ENCODE measurements around the gene CRYBG1.
"Not testable (repeated sequence)": the region's sequence is repeated elsewhere in the genome, so short reads cannot be mapped to it uniquely, and the experiment has no call there.

CRYBG1 gene

DNA sequence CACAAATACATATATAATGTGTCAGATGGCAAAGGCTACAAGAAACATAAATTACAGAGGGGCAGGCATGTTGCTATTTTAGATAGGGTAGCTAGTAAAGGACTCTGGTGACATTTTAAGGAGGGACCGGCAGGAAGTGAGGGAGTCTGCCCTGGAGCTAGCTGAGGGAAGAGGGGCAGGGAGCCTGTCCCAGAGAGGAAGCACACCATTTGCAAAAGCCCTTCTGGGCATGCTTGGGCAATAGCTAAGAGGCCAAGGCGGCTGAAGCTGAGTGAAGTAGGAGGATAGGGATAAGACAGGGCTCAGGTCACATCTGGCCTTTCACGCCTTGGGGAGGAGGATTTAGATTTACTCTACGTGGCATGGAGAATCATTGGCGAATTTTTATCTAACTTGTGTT is 172.5 kb downstream of the CRYBG1 start:
- DNase-seq = no peak

- DNase-seq = no peak
Measured at GRCh38 chr6:106534004-106534403, 173.5 kb downstream of the CRYBG1 start.

- DNase-seq = peak; percentile 40
Measured at GRCh38 chr6:106534564-106534982, 174.1 kb downstream of the CRYBG1 start.

DNA sequence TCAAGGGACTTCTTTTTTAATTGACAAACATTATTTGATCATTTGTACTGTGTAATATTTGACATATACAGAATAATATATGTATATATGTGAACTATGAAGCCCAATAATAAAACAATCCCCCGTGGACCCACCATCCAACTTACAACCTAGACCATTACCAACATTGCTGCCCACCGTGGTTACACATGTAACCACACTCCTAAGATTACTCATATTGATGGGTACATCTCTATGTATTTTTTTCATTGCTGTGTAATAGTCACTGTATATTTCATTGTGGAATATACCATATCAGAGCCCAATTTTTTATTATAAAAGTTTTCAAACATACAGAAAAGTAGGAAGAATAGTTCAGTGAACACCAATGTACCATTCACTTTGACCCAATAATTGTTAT is 174.5 kb downstream of the CRYBG1 start:
- DNase-seq = no peak

DNA sequence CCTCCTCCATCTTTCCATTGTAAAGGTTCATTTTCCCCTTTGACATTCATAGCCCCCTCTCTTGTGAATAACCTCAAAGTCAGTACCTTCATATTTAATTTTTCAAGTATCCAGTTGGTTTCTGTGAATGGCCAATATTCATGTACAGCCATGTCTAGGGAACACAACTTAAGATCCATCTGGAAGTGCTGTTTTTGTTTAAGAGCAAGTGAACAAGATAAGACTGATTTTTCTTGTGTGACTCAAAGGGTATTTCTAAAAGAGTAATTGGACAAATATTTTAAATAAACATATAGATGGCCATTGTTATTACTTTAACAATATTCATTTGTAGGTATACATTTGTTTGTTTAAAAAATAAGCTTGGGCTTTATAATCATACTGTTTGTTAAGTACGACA is 175.8 kb downstream of the CRYBG1 start:
- no peak for DNase-seq

DNA sequence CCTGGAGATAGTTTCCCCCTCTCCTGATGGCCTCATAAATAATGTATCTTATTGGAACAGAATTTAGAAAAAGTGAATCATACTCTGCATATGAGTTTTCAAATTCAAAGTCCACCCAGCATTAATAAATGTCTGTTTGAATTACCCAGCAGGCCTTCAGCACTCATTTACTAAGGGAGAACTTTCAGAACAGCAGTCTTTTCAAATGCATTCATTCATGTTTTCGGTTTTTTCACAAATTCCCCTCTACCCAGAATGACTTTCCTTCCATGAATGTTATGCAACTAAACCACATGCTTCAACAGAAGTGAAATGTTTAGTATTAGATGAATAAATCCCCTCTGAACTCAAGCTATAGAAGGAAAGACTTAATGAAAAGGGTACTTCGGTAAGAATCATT is 176.3 kb downstream of the CRYBG1 start:
- DNase-seq = no peak

- DNase-seq = no peak
Measured at GRCh38 chr6:106537662-106538061, 177.1 kb downstream of the CRYBG1 start.

- DNase-seq = no peak
Measured at GRCh38 chr6:106538145-106538544, 177.6 kb downstream of the CRYBG1 start.

DNA sequence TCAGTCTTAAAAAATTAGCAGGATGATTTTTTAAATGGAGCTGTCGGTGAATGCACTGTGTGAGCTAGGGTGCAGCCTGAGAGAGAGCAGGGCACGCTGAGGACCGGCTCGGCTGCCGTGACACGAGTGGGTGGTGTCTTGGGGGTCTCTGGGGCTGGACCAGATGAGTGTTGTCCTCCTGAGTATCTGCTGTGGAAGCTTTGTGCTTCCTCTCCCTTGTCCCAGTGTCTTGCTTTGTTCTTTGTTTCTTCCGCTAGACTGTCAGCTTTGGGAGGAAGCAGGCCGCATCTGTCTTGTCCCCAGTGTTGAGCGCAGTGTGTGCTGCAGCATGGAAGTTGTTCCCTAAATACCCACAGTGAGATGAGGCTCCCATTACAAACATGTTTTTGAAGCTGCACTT is 179.4 kb downstream of the CRYBG1 start:
- no peak for DNase-seq

GRCh38 chr6:106540432-106540831 is 179.9 kb downstream of the CRYBG1 start:
- DNase-seq = no peak

GRCh38 chr6:106540907-106541306 is 180.4 kb downstream of the CRYBG1 start:
- no peak for DNase-seq

DNA sequence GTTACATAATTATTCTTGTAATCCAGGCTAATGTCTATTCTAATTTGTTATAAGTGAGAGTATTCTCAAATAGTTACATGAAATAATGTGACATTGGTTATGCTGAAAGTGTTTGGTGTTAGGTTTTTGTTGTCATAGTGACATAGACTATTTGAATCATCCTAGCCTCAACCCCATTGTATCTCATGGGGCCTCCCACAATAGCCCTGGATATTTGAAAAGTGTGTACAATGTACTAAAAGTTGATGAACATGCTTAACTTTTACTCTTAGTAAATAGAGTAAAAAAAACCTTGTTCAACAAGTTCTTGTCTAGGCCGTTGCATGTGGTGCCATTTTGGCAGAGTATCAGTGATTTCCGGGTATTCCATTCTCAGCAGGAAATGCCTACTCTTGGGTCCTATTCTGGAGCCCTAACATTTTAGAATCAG is 185.8 kb downstream of the CRYBG1 start:
- no peak for DNase-seq

DNA sequence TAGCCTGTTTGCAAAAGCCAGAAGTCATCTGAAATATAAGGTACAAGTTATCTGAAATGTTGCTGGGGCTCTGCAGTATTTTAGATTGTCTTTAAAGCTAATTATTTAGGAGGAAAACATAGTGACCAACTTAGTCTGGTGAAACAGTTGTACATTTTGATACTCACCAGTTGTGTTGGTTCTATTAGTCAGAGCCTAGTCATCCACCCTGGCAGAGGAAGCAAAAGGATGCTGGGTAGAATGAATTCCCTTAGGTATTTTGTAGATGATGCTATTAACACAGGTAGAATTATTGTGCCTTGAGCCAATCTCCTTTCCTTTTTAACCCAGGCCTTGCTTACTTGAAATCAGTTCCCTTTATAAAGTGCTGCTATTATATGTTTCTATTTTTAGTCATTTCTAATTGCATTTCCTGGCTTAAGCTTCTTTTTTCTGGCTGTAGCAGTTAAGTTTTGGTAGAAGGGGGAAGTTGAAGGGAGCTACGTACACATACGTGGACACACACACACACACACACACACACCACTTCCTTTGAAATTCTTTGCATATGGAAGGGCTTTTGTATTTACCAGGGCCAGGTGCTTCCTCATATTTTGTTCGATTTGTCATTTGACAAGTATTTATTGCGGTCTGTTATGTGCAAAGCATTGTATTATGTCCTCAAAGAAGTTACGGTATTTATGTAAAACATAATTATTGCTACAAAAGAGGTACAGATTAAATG is 186.3 kb downstream of the CRYBG1 start:
- no peak for DNase-seq

GRCh38 chr6:106547601-106548453 is 187.3 kb downstream of the CRYBG1 start:
- peak; percentile 44 for DNase-seq

DNA sequence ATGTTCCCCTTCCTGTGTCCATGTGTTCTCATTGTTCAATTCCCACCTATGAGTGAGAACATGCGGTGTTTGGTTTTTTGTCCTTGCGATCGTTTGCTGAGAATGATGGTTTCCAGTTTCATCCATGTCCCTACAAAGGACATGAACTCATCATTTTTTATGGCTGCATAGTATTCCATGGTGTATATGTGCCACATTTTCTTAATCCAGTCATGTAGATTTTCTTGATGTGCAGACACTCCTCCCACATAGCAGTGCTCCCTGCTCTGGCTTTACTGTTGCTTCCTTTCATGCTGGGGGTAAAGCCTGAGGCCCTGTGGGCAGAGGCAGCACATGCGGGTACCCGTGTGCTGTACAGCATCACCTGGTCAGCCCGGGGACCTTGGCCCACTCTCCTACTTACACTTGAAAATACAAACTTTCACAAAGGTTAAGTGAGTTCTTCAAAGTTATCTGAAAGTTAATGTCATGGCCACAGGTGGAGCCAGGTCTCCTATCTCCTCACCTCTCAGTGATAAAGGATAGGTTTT is 188.5 kb downstream of the CRYBG1 start:
- DNase-seq = not testable (repeated sequence)

GRCh38 chr6:106549521-106549920 is 189.0 kb downstream of the CRYBG1 start:
- no peak for DNase-seq

GRCh38 chr6:106551155-106551554 is 190.6 kb downstream of the CRYBG1 start:
- no peak for DNase-seq

GRCh38 chr6:106553440-106553839 is 192.9 kb downstream of the CRYBG1 start:
- no peak for DNase-seq

DNA sequence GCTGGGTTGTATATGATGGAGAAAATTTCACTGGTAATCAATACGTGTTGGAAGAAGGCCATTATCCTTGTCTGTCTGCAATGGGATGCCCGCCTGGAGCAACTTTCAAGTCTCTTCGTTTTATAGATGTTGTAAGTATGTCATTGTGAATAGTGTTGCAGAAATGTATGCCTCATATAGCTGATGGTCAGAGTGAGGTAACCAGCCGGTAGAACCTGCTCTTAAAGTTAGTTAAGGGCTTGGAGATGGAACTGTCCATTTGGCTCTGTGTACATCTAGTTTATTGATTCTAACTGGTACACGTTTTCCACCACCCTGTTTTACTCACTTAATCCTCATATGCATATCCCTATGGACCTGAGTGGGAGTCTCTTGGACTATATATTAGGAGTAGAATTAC is 195.2 kb downstream of the CRYBG1 start:
- no peak for DNase-seq

- DNase-seq = peak; percentile 56
Measured at GRCh38 chr6:106556368-106556960, 195.9 kb downstream of the CRYBG1 start.

DNA sequence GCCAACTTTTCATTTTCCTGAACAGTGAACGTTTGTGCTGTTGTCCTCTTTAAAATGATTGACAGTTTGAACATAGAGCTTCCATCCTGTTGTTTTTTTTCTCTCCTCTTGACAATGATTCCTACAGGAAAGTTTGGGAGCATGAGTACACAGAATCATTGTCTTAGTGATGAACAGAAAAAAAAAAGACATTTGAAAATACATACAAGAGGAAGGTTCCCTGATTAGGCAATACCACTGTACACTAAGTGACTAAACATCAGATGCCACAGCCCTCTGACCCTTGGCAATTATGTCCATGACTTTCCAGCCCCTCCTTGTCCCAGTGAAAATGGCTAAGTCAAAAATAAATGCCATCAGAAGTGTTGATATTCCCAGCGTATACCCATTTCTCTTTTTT is 197.3 kb downstream of the CRYBG1 start:
- no peak for DNase-seq

GRCh38 chr6:106558364-106558763 is 197.8 kb downstream of the CRYBG1 start:
- no peak for DNase-seq

DNA sequence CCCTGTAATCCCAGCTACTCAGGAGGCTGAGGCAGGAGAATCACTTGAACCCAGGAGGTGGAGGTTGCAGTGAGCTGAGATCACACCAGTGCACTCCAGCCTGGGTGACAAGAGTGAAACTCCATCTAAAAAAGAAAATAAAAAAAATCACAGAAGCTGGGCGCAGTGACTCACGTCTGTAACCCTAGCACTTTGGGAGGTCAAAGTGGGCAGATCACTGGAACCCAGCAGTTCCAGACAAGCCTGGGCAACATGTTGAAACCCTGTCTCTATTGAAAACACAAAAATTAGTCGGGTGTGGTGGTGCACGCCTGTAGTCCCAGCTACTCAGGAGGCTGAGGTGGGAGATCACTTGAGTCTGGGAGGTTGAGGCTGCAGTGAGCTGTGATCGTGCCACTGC is 199.1 kb downstream of the CRYBG1 start:
- not testable (repeated sequence) for DNase-seq

Measured in CD4-positive, alpha-beta T cell treated with Interleukin-21 for 1 hour (primary cell).